NCI-H1105 treated with DMSO at 0.1 percent for 48 hours (cell line): ENCODE results near the gene PARVB.
"Not testable (repeated sequence)": the region's sequence is repeated elsewhere in the genome, so short reads cannot be mapped to it uniquely, and the experiment has no call there.

Experiments used
- DNase-seq: peaks from one replicate; lab custom pipeline; 2025; lab: John Stamatoyannopoulos, UW

Gene PARVB

DNA sequence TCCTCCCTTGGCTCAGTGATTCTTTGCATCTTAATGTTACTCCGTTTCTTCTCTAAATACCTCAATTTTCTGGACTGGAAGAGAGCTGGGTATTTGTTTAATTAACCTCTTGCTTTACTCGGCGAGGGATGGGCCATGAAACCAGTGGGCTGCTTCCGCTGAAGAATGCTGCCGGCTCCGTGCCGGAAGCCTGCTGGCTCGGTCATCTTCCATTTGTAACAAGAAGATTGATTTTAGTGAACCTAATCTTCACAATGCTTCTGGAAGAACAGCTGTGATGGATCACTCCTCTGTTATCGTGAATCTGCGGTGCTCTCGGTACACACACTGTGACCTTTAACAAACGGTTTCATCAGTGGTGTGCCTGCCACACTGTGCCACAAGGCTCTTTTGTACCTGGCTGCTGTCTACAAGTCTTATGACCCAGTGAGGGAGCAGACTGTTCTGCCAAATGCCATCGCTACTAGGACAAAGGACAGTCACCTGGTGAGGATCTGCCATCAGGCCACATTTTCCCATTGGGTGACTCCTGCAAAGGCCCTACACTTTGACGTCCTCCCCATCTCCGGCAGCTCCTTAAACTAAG lies 25.3 kb upstream of the PARVB start:
- no peak for DNase-seq

DNA sequence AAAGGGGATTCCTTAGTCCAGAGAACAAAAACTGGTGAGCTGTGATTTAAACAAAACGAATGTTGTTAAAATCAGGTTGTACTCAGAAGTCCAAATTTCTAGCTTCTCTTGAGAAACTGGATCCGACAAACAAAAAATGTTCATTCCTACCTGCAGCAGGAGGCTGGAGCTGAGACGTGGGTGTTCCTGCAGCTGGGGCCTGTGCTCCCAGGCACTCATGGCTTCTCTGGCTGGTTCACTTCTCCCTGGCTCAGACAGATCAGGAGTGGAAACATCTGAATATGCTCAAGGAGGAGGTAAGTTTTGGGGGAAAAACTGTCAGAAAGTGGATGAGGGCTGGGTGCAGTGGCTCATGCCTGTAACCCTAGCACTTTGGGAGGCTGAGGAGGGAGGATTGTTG lies 24.7 kb upstream of the PARVB start:
- DNase-seq, result no peak

DNA sequence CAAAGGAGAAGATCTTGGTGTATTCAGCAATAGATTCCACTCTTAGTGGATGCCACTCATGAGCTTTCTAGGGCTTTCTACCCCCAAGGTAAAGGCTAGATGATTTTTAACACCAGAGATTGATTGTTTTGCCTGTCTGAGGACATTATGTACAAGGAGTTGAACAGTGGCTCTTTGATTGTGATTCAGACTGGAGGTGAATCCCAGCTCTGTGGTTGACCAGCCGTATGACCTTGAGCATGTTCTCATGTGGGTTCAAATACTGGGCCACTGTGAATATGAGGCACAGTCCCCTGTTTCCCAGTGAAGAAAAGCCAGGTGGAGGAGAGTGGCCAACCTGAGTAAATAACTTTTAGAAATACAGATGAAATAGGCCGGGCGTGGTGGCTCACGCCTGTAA lies 24.0 kb upstream of the PARVB start:
- DNase-seq, result no peak

DNA sequence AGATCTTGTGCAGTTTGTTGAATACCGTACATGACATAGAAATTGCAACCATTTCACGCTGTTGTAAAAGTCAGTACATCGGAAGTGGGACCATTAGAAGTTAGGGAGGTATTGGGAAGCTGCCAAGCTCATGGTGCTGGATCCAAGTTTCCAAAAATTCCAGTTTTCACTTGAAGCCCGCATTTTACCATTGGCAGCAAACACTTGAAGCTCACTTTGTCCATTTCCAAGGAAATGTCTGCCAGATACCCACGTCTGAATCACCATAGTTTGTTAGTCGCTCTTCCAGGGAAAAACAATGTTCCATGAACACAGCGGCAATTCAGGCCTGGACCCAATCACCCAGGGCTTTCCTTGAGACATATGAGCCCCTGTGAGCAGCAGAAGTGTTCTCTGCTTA lies 22.6 kb upstream of the PARVB start:
- DNase-seq, result no peak

DNA sequence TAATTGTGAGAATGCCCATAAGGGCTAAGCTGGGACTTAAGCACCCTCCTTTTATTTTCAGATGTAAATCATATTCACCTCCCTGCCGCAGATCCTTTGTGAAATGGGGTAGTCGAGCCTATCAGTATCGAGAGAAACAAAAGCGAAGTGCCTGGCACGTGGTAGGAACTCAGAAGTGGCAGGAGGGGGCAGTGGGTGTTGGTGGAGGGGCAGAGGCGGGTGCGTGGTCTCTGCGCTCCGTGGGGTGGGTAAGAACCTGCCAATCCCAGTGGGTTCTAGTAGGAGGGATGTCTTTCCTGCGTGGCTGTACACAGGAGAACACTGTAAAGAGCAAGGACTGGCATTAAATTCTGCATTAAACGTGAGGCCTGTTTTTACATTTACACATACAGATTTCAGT lies 21.8 kb upstream of the PARVB start:
- no peak for DNase-seq

DNA sequence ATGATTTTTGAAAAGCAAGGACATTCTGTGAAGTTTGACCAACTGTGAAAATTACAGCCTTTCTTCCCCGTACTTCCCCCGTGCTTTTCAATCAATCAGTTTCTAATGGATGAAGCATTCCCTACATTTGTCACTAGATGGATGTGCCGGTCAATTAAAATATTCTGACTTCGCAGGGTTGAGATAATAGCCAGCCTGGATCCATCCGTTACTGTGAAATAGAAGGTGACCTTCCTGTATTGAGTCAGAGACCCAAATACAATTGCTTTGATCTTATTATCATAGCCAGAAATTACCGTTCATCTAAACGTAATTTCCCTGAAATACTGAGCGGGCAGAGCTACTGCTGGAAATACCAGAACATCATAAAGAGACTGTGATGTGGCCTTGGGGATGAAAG lies 21.1 kb upstream of the PARVB start:
- no peak for DNase-seq

DNA sequence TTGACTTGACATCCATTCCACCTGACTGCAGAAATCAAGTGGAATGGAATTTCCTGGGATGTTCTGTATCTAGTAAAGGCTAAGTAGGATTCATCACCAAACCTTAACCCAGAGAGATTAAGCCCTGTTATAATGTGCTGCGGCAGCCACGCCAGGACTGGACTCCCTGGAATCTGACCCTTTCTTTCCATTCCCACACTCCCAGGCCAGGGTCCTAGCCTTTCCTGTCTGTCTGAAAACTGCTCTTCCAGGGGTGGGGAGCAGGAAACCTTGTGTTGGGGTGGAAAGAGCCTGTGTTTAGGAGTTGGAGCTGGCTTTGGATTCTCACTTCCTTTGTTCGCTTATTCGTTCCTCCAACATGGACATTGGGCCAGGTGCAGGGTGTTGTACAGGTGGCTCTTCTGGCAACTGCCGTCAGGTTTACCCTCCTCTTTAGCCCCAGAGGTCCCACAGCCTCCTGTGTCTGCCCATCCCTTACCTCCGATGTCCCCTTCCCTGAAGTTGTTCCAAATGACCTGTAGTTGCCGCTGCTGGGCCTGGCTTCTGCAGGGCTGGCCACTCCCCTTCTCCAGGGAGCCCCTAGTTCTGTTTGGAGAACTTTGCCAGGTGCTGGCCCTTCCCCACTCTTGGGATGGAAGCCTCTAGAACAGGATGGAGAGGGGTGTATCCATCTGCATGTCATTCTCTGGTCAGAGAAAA lies 20.5 kb upstream of the PARVB start:
- no peak for DNase-seq

DNA sequence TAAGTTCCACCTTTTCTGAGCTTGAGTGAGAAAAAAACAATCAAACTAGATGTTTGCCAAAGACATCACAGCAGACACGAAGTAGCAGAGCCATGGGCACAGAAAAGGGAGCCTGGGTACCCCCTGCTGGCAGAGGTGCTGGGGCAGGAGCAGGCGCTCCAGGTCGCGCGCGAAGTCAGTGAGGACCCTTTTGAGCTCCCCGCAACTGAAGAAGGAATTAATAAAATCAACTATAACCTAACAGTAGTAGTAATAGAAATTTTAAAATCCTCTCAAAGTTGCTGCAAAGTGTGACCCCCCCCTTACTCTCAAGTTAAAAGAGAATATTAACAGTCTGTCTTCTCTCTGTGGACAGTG lies 20.0 kb upstream of the PARVB start:
- DNase-seq, result no peak

DNA sequence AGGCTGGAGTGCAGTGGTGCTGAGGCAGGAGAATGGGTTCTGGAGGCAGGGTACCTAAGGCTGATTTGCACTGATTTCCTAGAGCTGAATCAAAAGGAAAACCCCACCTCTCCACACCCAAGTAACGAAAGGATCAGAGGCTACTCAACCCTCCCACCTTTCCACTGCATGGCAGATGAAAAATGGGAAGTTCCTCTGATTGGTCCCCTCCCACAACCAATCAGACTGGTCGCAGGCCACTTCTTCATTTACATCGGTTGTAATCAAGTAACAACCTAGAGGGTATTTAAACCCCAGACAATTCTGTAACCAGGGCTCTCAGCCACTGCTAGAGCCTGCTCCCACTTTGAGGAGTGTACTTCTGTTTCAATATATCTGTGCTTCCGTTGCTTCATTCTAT lies 18.6 kb upstream of the PARVB start:
- DNase-seq, result no peak

DNA sequence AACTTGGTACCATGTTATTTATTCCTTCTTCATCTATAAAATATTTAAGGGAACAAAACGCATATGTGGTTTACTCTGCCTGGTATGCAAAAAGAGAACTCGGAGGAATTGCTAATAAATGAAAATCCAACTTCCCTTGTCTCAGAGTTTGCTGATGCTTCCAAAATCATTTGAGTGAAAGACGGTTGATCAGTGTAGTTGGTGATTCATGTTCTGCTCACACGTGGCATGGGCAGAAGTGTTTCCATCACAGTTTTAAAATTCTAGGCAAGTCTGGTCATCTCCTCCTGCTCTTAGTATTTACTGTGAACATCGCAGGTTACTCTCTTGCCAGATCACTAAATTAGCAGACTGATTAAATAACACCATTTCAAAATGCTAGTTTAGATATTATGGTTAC lies 11.9 kb upstream of the PARVB start:
- no peak for DNase-seq

DNA sequence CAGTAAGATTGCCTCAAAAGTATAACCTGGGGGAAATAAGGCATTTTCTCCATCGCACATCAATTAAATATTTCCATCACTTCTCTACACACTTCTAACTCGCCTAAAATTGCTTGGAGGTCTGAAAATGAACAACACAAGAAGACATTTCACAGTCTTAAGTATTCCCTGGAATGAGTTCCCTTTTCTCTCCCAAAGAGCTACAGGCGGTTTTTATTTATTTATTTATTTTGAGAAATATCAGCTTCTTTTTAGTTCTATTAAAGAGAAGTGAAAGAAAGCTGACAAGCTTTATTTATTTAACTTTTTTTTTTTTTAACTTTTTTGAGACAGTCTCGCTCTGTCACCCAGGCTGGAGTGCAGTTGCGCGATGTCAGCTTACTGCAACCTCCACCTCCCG lies 11.5 kb upstream of the PARVB start:
- no peak for DNase-seq

DNA sequence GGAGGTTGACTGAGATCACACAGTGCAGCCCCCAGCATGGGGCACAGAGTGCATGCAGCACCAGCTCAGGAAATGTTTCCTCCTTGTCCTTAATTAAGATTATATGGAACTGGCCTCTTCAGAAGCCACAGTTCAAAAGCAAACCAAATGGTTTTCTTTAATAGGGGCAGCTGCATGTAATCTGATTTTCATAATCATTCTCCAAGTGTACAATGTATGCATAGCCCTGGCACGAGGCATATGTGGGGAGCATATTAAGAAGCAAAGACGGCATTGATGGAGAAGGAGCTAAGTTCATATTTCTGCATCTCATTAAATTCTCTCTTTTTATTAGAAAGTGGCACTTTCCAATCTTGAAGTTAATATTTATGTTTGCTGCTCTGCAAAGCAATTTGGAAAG lies 9.9 kb upstream of the PARVB start:
- DNase-seq, result no peak

DNA sequence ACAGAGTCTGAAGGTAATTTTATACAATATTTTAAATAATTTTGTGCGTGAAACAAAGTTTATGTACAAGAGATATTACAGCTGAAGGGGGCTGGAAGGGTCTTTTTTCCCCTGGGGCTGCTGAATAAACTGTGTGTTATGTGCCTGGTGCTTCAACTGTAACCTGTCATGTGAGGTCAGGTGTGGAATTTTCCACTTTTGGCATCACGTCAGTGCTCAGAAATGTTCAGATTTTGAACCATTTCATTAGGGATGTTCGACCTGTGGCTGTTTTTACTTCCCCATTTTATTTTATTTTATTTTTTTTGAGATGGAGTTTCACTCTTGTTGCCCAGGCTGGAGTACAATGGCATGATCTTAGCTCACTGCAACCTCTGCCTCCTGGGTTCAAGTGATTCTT lies 7.5 kb upstream of the PARVB start:
- not testable (repeated sequence) for DNase-seq

DNA sequence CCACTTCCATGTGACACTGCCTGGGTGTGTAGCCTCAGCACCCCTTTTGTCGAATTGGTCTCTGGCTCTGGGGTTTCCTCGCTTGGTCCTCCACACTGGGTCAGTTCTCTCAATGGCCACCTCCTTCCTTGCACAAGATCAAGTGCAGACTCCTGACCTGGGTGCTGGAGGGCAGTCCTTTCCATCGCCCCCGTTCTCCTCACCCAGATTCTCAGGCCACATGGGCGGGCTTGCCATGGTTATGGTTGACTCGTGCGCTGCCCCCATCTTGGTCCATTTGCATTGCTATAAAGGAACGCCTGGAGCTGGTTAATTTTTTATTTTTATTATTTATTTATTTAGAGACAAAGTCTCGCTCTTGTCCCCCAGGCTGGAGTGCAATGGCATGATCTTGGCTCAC lies 5.5 kb upstream of the PARVB start:
- no peak for DNase-seq

DNA sequence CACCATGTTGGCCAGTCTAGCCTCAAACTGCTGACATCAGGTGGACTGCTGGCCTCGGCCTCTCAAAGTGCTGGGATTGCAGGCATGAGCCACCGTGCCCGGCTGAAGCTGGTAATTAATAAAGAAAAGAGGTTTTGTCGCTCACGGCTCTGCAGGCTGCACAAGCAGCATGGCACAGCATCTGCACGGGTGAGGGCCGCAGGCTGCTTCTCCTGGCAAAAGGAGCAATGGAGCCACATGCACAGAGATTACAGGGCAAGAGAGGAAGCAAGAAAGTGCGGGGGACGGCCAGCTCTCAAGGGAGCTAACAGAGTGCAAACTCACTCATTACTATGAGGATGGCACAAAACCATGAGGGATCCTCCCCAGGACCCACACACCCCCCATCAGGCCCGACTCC lies 4.7 kb upstream of the PARVB start:
- DNase-seq, result no peak

DNA sequence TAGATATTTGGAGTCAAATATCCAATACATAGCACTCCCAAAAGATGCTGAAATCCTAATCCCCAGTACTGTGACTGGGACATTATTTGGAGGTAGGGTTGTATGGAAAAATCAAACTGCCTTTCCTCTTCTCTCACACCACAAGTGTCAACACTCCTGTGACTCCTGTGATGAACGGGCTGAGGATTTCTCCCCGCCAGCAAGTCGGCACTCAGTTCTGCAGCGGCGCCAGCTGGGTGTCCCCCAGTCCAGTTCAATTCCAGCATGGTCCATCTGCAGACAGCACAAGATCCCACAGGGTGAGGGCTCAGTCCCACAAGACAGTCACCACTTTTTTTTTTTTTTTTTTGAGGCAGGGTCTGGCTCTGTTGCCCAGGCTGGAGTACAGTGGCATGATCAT lies 4.3 kb upstream of the PARVB start:
- no peak for DNase-seq

DNA sequence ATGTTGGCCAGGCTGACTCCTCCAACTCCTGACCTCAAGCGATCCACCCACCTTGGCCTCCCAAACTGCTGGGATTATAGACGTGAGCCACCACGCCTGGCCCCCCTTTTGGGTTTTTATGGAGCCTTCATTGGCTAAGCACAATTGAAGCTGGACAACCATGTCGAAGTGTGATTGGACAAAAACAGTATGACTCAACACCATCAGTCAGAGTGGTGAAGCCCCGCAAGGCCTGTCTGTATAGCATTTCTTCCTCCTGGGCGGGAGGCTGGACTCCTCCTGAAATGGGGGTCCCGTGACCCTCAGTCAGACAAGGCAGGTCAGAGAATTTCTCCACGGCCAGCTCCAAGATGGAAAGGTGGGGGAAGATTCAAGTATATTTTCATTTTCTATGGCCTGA lies 3.1 kb upstream of the PARVB start:
- no peak for DNase-seq

DNA sequence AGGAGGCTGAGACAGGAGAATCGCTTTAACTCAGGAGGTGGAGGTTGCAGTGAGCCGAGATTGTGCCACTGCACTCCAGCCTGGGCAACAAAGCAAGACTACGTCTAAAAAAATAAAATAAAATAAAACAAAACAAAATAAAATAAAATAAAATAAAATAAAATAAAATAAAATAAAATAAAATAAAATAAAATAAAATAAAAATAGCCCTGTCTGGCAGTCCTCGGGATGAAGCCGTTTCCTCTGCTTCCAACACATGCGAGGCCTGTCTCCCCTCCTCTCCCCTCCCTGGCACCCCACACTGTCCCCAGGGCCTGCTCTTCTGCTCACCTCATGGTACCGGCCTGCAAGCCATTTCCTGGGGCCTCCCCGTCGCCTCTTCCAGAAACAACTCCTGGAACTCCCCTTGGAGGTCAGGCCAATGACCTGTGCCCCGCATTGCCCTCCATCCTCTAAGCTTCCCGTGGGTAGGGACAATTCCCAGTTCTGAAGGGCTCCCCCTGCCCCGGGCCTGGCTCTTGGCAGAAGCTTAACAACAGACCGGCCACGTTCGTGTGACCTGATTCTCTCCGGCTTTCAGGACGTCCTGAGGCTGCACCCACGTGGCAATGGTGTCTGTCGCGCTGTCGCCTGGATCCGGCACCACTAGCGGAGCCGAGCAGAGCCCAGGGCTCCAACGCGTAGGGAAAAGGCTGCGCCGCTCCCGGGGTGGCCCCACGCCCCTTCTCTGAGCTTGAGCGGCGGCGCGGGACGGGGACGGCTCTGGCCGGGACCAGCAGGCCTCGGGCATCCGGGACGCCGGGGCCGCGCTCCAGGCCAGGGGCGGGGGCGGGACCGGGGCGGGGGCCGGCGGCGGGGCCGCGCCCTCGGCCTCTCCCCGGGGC lies 456 bp upstream of the PARVB start:
- DNase-seq, result no peak

DNA sequence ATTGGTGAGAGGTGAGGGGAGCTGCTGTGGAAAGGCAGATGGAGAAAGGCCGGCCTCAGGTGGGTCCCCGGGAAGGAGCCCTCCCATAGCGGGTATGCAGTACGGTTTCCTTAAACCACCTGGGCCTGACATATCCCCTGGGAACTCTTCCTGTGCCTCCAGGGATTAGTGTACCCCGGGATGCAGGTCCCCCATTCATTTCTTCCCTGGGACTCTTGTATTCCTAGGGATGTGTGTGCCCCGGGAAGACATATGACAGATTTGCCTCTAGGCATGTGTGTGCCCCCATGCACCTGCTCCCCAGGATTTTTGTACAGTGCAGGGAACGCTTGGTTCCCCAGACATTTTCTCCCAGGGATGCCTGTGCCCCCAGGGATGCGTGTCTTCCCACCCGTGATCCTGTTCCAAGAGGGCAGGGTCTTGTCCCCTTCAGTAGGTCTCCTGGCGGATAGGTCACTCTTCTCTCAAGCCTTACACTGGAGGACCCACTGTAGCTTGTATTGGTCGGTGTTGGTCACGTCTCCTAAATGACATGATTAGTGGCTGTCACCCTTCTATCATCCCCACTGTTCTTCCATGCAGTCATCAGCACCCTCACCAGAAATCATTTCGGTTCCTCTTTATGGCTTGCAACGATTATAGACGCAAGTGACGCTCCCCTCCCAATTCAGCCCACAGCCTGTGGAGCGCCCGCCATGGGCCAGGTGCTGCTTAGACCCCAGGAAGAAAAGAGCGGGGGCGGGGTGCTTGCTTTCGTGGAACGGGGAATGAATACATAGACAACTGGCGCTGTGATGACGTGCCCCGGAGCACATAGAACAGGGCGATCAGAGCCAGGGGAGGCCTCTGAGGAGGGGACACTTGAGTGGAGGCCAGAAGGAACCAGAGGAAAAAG lies 1.3 kb downstream of the PARVB start:
- DNase-seq, result no peak

DNA sequence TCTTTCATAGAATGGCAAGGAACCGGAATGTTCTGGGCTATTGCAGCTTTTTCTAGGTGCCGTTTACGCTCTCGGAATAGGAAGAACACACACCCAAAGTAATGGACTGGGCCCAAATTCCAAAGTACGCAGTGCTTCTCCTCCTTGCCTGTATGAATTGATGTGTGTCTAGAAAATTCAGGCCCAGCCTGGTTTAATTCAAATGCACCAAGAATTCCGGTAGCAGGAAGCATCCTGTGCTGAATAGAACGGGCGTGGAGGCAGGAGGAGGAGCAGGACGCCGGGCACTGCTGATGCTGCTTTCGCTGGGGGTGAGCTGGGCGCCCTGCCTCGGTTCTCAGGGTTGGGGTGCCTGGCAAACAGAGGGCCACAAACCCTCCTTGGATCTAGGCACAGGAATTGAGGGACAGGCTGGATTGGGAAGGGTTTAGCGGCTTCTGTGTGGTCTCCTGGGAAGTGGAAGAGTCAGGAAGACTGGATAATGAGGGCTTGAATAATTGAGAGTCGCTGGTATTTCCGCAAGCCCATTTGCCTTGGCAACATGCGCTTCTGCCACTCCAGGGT lies 2.0 kb downstream of the PARVB start:
- no peak for DNase-seq

DNA sequence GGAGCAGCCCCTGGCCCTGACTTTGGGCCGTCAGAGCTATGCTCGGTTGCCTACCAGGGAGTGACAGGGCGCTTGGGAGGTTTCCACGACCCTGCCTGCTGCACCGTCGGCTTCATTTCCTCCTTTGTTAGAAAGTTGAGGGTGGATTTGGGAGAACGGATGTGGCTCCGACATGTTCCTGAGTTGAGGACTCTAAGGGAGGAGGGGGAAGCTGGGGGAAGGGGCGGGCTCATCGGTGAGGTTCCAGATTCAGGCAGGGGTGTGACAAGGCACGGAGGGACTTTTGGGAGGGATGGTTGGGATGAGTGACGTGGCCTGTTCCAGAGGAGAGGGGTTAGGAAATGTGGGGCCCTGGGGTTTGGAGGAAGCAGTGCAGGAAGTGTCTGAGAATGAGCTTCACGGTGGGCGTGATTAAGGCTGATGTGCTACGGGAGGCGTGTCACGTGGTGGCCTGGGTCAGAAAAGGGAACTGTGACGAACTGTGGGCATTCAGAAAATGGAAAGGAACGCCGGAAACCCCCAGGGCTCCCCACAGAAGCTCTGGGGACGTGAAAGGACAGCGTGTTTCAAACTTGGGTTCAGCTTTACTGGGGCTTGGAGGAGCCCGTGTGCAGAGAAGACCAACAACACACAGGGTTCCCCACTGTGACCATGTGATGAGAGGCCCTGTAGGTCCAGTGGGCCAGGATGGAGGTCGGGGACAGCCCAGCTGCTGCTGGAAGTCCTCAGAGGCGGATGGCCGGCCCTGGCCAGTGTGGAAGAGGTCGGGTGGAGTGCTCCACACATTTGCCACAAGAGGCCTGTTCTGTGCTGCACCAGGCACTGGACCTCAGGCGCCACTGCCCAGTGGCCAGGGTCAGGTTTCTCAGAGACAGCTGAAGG lies 2.8 kb downstream of the PARVB start:
- no peak for DNase-seq
